NCI-H1092 (cell line): ENCODE results near the gene CALCOCO1.

Experiments
- DNase-seq: peaks from one replicate; lab custom pipeline; 2025; lab: John Stamatoyannopoulos, UW

CALCOCO1 gene

GRCh38 chr12:53751336-53752191, 24.3 kb upstream of the CALCOCO1 start, which contains the start of gene CISTR:
Gene CISTR (minus strand): TSS chr12:53751979.
- DNase-seq, result peak; percentile 6

DNA sequence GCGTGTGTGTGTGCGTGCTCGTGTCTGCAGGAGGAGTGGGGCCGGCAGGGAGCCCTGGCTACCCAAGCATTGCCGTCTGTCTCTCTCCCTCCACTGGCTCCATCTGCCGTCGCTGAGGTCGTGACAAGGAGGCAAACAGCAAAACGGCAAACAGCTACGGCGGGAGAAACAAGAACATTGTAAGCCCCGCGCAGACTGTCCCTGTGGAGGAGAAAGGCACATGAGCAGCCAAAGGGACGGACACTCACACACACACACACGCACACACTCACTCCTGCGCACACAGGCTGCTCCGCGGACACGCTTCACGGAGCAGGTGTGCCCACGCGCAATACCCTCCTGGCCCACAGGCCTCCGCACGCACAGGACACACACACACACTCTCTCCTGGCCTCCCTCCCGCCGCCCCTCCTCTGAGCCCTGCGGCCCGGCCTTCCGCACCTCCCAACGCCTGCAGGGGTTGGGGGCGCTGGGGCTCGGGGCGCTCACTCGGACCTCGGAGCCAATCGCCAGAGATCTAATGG, 23.6 kb upstream of the CALCOCO1 start:
- DNase-seq, result peak; percentile 33

DNA sequence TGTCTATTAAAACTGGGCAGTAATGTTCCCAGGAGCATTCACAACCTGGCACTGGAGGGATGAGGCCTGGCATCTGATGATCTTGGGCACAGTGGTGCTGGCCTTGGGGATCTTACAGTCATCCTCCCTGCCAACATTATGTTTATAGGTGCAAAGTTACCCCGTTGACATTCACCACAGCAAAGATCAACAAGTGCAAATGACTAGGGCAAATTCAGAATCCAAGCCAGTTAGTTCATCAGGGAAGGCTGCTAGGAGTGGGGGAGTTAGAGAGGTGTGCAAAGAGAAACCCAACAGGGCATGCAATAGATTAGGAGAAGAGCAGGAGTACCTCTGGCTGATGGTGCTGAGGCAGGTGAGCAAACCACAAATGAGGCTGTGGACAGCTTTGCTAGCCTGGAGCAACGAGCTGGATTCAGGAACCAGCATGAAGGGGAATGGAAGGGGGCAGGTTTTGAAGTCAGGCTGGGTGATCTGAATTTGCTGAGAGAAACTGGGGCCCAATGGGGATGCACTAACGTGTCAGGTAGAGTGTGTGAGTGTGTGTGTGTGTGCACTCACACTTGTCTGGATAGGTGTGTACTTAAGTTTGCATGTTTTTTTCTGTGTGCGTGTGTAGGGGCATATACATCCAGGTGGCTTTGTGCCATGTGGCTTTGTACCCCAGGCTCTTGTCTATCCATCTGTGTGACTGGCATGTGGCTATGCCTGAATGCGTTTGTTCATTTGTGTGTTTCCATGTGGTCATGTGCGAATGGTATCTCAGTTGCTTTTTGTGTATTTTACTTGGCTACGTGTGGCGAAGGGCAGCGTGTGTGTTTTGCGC, 22.9 kb upstream of the CALCOCO1 start:
- no peak for DNase-seq

DNA sequence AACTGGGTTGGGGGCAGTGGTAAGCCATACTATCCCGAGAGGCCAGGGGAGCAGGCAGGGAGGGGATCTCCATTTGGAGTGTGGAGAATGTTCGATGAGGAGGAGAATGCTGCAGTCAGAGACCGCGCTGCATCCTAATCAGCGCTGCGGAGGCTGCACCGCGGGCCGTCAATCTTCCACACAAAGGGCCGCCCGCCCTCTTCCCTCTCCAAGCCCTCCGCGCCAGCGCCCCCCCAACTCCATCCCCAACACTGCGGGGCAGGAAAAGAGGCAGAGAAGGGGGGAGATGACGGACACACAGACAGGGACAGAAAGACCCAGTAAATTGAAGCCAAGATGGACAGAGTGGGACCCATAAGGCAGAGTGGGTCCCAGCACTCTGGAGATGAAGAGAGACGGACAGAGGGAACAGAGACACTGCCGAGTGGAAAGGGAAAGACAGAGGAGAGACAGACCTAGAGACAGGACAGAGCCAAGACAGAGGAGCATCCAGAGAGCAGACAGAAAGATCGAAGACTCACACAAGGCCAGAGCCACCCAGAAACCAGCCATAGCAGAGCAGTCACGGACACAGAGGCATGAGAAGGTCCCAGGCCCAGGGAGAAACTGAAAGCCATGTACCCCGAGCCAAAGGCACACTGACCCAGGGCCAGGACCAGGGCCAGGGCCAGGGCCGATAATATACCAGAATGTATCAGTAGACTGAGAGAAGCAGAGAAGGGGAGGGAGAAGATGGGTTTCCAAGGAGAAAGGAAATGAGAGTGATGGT, 21.0 kb upstream of the CALCOCO1 start:
- no peak for DNase-seq

DNA sequence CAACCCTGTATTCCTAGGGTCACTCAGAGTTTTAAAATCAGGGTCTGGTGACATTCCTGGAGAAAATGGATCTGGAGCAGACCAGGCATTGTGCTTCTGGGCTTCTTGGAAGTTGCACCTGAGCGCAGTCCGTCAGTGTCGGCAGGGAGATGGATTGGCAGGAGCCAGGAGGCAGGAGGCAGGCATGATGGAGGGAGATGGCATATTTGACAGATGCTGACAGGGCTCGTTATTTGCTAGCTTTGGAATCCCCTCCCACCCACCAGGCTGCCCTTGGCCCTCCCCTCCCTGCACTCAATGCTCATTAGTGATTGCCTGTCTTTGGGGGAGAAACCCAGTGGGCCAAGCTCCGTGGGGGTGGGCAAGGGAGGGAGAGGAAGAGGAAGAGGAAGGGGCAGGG, 19.8 kb upstream of the CALCOCO1 start:
- no peak for DNase-seq

- peak; percentile 73 for DNase-seq
These were observed 19.4 kb upstream of the CALCOCO1 start for GRCh38 chr12:53746592-53747092.

DNA sequence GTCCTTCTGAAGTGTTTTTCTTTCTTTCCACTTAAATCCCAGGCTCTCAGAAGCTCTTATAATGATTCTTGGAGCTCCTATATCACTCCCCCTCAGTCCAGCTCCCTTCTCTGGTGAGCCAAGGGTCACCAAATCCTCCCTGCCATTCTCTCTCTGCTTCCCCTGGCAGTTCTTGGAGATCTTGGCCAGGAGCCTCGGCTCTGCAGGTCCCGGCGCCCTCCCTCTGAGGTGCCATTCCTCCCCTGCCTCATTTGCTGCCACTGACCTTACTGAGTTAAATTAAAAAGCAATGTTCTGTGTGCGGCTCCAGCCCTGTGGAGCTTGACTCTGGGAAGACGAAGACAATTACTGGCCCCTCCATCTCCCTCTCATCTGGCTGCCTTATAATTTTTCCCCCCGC, 17.5 kb upstream of the CALCOCO1 start:
- DNase-seq, result no peak

DNA sequence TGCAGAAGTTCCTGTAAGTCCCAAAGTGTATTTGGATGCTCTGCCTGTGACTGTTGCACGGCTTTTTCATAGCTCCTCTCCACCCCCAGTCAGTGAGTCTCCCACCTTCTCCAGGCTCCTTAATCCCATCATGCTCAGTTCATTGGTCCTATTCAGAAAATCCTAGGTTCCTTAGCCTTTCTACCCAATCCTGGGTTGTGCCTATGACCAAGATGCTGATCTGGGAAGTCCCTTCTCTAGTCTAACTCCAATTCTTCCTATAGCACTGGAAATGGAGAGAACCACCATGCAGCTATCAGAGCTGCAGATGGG, 16.8 kb upstream of the CALCOCO1 start:
- DNase-seq, result no peak

GRCh38 chr12:53743266-53744129, 16.2 kb upstream of the CALCOCO1 start:
- peak; percentile 13 for DNase-seq

DNA sequence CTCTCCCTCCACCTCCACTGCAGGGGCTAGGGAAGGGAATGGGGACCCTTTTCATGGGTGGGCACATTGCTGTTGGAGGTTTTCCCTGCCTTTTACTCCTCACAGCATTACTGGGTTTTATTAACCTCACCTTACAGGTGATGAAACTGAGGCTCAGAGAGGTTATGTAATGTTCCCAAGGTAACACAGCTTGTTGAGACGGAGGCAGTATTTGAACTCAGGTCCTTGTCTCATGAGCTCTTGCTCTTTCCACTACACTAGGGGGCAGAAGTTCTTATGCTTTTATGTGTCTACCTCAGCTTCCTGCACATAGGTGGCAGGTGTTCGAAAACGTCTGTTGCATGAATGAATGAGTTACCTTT, 12.9 kb upstream of the CALCOCO1 start:
- DNase-seq, result no peak

GRCh38 chr12:53739214-53740129, 12.2 kb upstream of the CALCOCO1 start:
- peak; percentile 15 for DNase-seq

DNA sequence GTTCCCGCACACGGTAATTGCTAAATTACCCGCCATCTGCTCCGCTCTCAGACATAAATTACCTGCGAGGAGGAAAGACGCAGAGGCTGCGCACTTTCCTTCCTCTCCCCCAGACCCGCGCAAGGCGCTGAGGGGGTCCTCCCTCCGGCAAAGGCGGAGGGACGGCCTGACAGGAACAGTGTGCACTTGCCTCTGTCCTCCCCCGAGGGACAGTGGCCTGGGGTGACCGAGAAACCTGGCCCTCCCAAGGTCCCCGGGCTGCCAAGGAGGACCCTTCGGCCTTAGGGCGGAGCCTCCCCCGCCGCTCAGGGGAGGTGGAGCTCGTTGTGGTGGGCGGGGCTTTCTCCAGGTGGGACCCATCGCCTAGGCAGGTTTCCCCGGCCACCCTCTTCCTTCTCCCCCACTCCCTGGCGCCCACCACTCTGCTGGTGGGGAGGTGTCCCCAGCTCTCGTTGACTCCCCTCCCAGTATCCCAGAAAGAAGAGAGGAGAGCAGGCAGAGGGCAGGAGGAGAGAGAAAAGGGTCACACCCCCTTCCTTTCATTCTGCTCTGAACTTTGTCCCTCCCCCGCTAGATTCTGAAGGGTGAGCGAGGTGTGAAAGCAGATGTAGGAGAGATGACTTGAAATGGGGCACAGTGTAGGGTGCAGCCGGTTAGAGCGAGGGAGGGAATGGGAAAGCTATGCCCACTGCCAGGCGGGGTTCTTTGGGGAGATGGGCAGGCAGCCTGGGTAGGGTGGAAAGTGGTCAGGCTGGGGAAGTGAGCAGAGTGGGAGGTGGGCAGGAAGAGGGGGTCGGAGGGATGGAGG, 11.4 kb upstream of the CALCOCO1 start:
- DNase-seq, result no peak

DNA sequence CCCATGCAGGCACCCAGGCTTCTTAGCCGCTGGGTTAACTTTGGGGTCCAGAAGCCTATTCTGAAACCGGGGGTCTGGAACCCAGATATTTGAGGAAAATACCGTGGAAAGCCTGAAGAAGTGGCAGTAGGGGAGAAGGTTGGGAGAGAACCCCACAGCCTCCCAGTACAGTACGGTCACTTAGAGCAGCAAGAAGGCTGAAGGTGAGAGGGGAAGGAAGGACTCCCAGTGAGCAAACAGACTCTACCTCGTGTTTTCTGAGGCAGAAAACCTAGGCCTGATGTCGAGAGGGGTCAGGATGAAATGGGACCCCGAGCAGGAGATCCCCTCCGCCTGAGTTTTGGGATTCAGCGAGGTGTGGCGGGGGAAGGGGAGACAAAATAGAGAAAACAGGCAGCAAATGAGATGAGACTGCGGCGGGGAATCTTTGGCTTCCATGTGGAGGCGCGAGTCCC, 10.7 kb upstream of the CALCOCO1 start:
- no peak for DNase-seq

DNA sequence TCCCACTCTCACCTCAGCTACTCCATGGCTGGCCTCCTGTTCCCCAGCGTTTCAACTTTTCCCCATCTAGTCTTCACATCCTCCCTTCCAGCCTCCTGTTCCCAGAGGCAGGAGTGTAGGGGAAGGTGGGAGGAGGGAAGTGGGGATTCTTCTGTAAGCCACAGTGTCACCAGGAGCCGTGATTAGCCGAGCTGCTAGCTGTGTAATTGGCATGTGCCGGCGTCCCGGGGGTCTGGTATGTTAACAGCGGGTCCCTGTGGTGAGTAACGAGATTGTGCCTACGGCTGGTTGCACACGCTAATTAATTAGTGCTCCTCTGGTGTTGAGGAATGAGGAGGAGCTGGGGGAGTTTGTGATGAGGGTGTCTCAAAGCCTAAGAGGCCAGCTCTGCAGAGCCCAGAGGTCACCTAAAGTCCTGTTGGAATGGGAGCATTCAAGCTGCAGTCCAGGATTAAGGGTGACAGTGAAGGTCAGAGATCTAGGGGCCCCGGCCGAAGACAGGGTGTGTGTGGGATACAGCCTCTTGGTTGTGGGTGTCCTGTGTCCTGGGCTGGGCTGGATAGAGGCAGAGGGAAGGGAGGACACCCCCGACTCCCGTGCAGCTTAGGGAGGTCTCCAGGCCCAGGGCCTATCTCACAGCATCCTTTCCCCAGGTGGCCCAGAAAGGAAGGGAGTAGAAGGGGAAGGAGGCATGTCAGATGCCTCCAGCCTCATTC, 10.0 kb upstream of the CALCOCO1 start:
- DNase-seq, result no peak

DNA sequence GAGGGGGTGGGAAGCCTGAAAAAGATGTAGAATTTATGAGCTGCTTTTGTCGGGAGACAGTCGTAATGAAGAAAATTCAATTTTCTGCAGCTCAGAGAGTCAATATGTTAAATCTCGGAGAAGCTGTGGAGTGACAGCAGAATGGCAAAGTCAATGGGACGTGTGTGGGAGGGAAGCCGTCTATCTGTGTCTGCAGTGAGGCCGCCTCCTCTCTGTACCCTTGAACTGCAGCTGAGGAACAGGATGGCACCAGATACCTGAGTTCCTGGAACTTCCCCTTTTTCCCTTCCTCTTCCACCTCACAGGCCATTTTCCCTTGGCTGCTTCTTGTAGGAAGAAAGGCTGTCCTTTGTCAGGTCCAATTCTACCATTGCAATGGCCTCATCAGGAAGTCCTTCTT, 9.3 kb upstream of the CALCOCO1 start:
- DNase-seq, result no peak

DNA sequence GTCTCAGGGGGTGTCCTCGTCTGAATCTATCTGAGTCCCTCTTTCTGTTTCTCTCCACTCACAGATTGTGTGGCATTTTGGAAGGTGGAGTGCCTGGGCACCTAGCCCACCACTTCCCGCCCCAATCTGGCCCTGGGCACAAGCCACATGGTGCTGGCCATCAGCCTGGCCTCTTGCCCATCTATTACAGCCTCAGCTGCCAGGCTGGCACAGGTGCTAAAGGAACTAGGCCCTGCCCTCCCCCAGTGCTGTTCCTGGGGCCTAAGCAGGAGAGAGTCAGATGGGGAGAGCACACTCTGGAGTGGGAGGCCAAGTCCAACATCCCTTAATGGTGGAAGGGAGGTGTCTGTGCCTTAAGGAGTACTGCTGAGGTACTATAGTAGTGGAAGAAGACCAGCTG, 8.3 kb upstream of the CALCOCO1 start:
- DNase-seq, result peak; percentile 40

- no peak for DNase-seq
These were observed 7.2 kb upstream of the CALCOCO1 start for GRCh38 chr12:53734425-53734824.

GRCh38 chr12:53733807-53734200, 6.6 kb upstream of the CALCOCO1 start:
- DNase-seq, result no peak
